Activated CD4-positive, alpha-beta memory T cell treated with anti-CD3 and anti-CD28 coated beads for 36 hours (primary cell): Measurements from ENCODE around the gene TMEM151B. TPM values are rescaled to one million over a fixed set of nuclear protein-coding genes. Genes with fewer than 3 reads are reported as not detected.

Experiments used
- CTCF ChIA-PET: fragments of 350-600 bp; sonication (Branson Sonifier 250); formaldehyde crosslinking; loops from one replicate; lab custom pipeline; 2021; ENCODE audit warnings: antibody characterized with exemption, inconsistent platforms; lab: Charles Lee
- POLR2A ChIA-PET: fragments of 350-600 bp; sonication (Branson Sonifier 250); formaldehyde crosslinking; loops from one replicate; lab custom pipeline; 2021; ENCODE audit warnings: antibody characterized with exemption; lab: Charles Lee
- DNase-seq: peaks from one replicate; pipeline ENCODE4 v3.0.0-alpha.2; 2020
- H3K27ac Mint-ChIP-seq: one replicate; pipeline ENCODE4 v1.8.0; 2021; ENCODE audit warnings: mixed read lengths
- H3K27me3 Mint-ChIP-seq: one replicate; pipeline ENCODE4 v1.8.0; 2021; ENCODE audit warnings: mixed read lengths
- H3K36me3 Mint-ChIP-seq: one replicate; pipeline ENCODE4 v1.8.0; 2021; ENCODE audit warnings: mixed read lengths
- H3K4me1 Mint-ChIP-seq: one replicate; pipeline ENCODE4 v1.8.0; 2021; ENCODE audit warnings: low read depth, mixed read lengths
- H3K4me3 Mint-ChIP-seq: one replicate; pipeline ENCODE4 v1.8.0; 2021; ENCODE audit warnings: mild to moderate bottlenecking, mixed read lengths
- H3K9me3 Mint-ChIP-seq: one replicate; pipeline ENCODE4 v1.8.0; 2021; ENCODE audit warnings: mixed read lengths
- intact Hi-C: fragments of 100-400 bp; cut with micrococcal nuclease; formaldehyde crosslinking; loops from one replicate; pipeline ENCODE4 v1.15.1; 2023
- total RNA-seq, 2 experiments: library from RNA; stranded (reverse); gene quantifications; one replicate each; pipeline ENCODE4 v1.2.3, GENCODE V29; 2021

The TMEM151B gene
- total RNA-seq, 2 experiments from 2014 or later: 0.07 to 0.12 TPM

GRCh38 chr6:44301782-44302564 is 31.7 kb downstream of the TMEM151B start:
- Mint-ChIP-seq H3K4me1 (peaks cover 6% of the 10 kb centered on the region), H3K36me3 (peaks cover 35% of the 10 kb centered on the region), H3K9me3 (no peaks in the 10 kb centered on the region), H3K27me3 (peaks cover 8% of the 10 kb centered on the region), H3K27ac (no peak overlapping the region), H3K4me3 (no peak overlapping the region)
- intact Hi-C loops: no loop called here
- ChIA-PET POLR2A (no interaction called here), CTCF (interaction anchor here (0.6 to 6.2 kb wide), 4 partner anchors 11 to 238 kb away, joined by 3 to 44 read pairs (median 4); partner anchors contain the start of gene AARS2)
- DNase-seq: no peak

DNA sequence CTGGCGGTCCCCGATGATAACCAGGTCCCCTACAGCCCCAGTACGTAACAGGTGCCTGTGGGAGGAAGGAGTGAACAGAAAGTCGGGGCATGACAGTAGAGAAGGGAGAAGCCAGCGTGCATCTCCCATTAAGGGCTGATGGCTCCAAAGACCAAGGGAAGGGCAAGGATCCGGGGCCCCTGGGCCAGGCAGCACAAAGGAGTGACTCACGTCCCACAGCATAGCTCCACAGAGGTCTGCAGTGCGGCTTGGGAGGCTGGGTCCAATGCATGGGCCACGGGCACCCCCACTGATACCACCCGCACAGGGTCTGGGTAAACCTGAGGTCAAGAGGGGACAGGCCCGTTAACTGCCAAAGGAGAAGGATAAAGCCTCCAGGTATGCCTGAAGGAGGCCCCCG is 32.6 kb downstream of the TMEM151B start:
- H3K4me1 Mint-ChIP-seq: peaks cover 3% of the 10 kb centered on the region
- no peaks in the 10 kb centered on the region for H3K9me3 Mint-ChIP-seq
- ChIA-PET POLR2A (no interaction called here), CTCF (interaction anchor here (0.8 to 6.2 kb wide), 5 partner anchors 10 to 36 kb away, joined by 3 to 66 read pairs (median 7); partner anchors contain the start of genes AARS2 and TMEM151B)
- H3K4me3 Mint-ChIP-seq: no peak overlapping the region
- H3K36me3 Mint-ChIP-seq: peaks cover 39% of the 10 kb centered on the region
- no peak overlapping the region for H3K27ac Mint-ChIP-seq
- DNase-seq: no peak
- intact Hi-C loops: no loop called here
- H3K27me3 Mint-ChIP-seq: peaks cover 2% of the 10 kb centered on the region

GRCh38 chr6:44303842-44304241 is 33.6 kb downstream of the TMEM151B start:
- no peaks in the 10 kb centered on the region for H3K9me3 Mint-ChIP-seq
- no peaks in the 10 kb centered on the region for H3K27me3 Mint-ChIP-seq
- H3K27ac Mint-ChIP-seq: no peak overlapping the region
- DNase-seq: no peak
- no peaks in the 10 kb centered on the region for H3K4me1 Mint-ChIP-seq
- intact Hi-C loops: loop anchor here (1.0 kb wide), 2 partner anchors 36 to 132 kb away; no protein-coding TSS in a partner anchor
- CTCF ChIA-PET: interaction anchor here (0.8 to 6.2 kb wide), 9 partner anchors 10 to 81 kb away, joined by 3 to 66 read pairs (median 7); partner anchors contain the start of genes AARS2, SLC29A1 and TMEM151B
- H3K36me3 Mint-ChIP-seq: peaks cover 43% of the 10 kb centered on the region
- no peak overlapping the region for H3K4me3 Mint-ChIP-seq
- POLR2A ChIA-PET: no interaction called here

- CTCF ChIA-PET: interaction anchor here (0.6 to 6.2 kb wide), 23 partner anchors 9 to 208 kb away, joined by 3 to 66 read pairs (median 4); partner anchors contain the start of genes AARS2, SLC29A1 and TMEM151B
- no peaks in the 10 kb centered on the region for H3K9me3 Mint-ChIP-seq
- H3K4me3 Mint-ChIP-seq: no peak overlapping the region
- DNase-seq: peak; percentile 45
- peaks cover 46% of the 10 kb centered on the region for H3K36me3 Mint-ChIP-seq
- intact Hi-C loops: loop anchor here (1.0 kb wide), 2 partner anchors 36 to 132 kb away; no protein-coding TSS in a partner anchor
- no peaks in the 10 kb centered on the region for H3K4me1 Mint-ChIP-seq
- POLR2A ChIA-PET: interaction anchor here (1.6 kb wide), 1 partner anchor 14 kb away, joined by 4 read pairs; no protein-coding TSS in a partner anchor
- H3K27ac Mint-ChIP-seq: no peak overlapping the region
- H3K27me3 Mint-ChIP-seq: no peaks in the 10 kb centered on the region
These were observed 34.3 kb downstream of the TMEM151B start for GRCh38 chr6:44304282-44305199.

GRCh38 chr6:44305200-44305725 is 35.0 kb downstream of the TMEM151B start:
- peaks cover 49% of the 10 kb centered on the region for H3K36me3 Mint-ChIP-seq
- POLR2A ChIA-PET: interaction anchor here (0.9 to 1.6 kb wide), 2 partner anchors 11 to 14 kb away, joined by 3 to 4 read pairs; no protein-coding TSS in a partner anchor

GRCh38 chr6:44306710-44307109 is 36.5 kb downstream of the TMEM151B start:
- H3K4me3 Mint-ChIP-seq: no peak overlapping the region
- no peak for DNase-seq
- H3K27me3 Mint-ChIP-seq: no peaks in the 10 kb centered on the region
- intact Hi-C loops: no loop called here
- CTCF ChIA-PET: interaction anchor here (3.6 to 4.6 kb wide), 2 partner anchors 11 to 39 kb away, joined by 19 to 66 read pairs; partner anchors contain the start of gene TMEM151B
- H3K36me3 Mint-ChIP-seq: peaks cover 46% of the 10 kb centered on the region
- POLR2A ChIA-PET: interaction anchor here (0.5 to 1.6 kb wide), 2 partner anchors 11 to 12 kb away, joined by 3 to 4 read pairs; no protein-coding TSS in a partner anchor
- H3K4me1 Mint-ChIP-seq: peaks cover 5% of the 10 kb centered on the region
- H3K27ac Mint-ChIP-seq: no peak overlapping the region
- no peaks in the 10 kb centered on the region for H3K9me3 Mint-ChIP-seq

More at GRCh38 chr6:44305200-44305725, 35.0 kb downstream of the TMEM151B start:
- H3K9me3 Mint-ChIP-seq: no peaks in the 10 kb centered on the region
- no peak overlapping the region for H3K27ac Mint-ChIP-seq
- H3K4me3 Mint-ChIP-seq: no peak overlapping the region
- DNase-seq: no peak
- CTCF ChIA-PET: interaction anchor here (0.6 to 6.2 kb wide), 22 partner anchors 8 to 209 kb away, joined by 3 to 66 read pairs (median 4); partner anchors contain the start of genes AARS2 and TMEM151B
- intact Hi-C loops: no loop called here
- no peaks in the 10 kb centered on the region for H3K4me1 Mint-ChIP-seq
- H3K27me3 Mint-ChIP-seq: no peaks in the 10 kb centered on the region

- Mint-ChIP-seq H3K4me3 (no peak overlapping the region), H3K27me3 (no peaks in the 10 kb centered on the region), H3K4me1 (peaks cover 10% of the 10 kb centered on the region), H3K9me3 (no peaks in the 10 kb centered on the region), H3K27ac (no peak overlapping the region), H3K36me3 (peaks cover 42% of the 10 kb centered on the region)
- CTCF ChIA-PET: interaction anchor here (0.6 to 4.6 kb wide), 4 partner anchors 11 to 571 kb away, joined by 3 to 66 read pairs (median 11); partner anchors contain the start of gene TMEM151B
- POLR2A ChIA-PET: interaction anchor here (0.5 kb wide), 1 partner anchor 10 kb away, joined by 3 read pairs; no protein-coding TSS in a partner anchor
- DNase-seq: no peak
- intact Hi-C loops: no loop called here
These were observed 37.0 kb downstream of the TMEM151B start for GRCh38 chr6:44307217-44307616.

DNA sequence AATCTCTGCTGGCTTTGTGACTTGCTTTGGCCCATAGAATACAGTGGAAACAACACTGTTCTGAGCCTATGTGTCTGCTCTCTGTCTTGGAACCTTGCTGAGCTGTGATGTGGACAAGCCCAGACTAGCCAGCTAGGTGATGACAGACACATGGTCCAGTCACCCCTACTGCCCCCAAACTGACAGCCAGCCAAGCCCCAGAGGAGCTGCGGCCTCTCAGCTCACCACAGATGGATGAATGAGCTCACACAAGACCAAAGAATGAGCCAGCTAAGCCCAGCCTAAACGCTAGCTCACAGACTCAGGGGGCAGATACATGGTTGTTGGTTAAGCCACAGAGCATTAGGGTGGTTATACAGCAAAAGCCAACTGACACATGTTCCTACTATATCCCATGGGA is 38.8 kb downstream of the TMEM151B start:
- CTCF ChIA-PET: interaction anchor here (1.6 to 1.9 kb wide), 3 partner anchors 29 to 137 kb away, joined by 4 to 10 read pairs (median 6); no protein-coding TSS in a partner anchor
- POLR2A ChIA-PET: interaction anchor here (1.0 kb wide), 1 partner anchor 8 kb away, joined by 3 read pairs; no protein-coding TSS in a partner anchor
- no peak overlapping the region for H3K27ac Mint-ChIP-seq
- peaks cover 20% of the 10 kb centered on the region for H3K4me1 Mint-ChIP-seq
- H3K4me3 Mint-ChIP-seq: no peak overlapping the region
- peaks cover 31% of the 10 kb centered on the region for H3K36me3 Mint-ChIP-seq
- H3K9me3 Mint-ChIP-seq: no peaks in the 10 kb centered on the region
- DNase-seq: no peak
- intact Hi-C loops: no loop called here
- no peaks in the 10 kb centered on the region for H3K27me3 Mint-ChIP-seq

DNA sequence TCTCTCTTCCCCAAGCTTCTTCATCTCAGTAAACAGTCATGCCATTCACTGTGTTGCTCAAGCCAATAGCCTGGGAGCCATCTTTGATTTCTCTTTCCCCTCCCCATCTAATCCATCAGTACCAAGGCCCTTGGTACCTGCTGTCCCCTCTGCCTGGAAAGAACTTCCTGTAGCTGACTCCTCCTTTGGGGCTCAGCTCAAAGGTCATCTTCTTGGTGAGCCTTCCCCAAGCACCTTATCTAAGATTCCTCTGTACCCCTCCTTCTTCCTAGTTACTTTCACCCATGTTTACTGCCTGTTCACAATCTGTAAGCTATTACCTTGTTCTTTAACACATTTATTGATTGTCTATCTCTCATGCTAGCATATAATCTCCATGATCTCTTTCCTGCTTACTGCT is 39.4 kb downstream of the TMEM151B start:
- peaks cover 31% of the 10 kb centered on the region for H3K36me3 Mint-ChIP-seq
- peaks cover 20% of the 10 kb centered on the region for H3K4me1 Mint-ChIP-seq
- no peaks in the 10 kb centered on the region for H3K9me3 Mint-ChIP-seq
- no peak for DNase-seq
- CTCF ChIA-PET: interaction anchor here (1.6 to 1.9 kb wide), 3 partner anchors 29 to 137 kb away, joined by 4 to 10 read pairs (median 6); no protein-coding TSS in a partner anchor
- no peak overlapping the region for H3K4me3 Mint-ChIP-seq
- intact Hi-C loops: no loop called here
- H3K27ac Mint-ChIP-seq: no peak overlapping the region
- POLR2A ChIA-PET: interaction anchor here (1.0 kb wide), 1 partner anchor 9 kb away, joined by 3 read pairs; no protein-coding TSS in a partner anchor
- H3K27me3 Mint-ChIP-seq: no peaks in the 10 kb centered on the region

DNA sequence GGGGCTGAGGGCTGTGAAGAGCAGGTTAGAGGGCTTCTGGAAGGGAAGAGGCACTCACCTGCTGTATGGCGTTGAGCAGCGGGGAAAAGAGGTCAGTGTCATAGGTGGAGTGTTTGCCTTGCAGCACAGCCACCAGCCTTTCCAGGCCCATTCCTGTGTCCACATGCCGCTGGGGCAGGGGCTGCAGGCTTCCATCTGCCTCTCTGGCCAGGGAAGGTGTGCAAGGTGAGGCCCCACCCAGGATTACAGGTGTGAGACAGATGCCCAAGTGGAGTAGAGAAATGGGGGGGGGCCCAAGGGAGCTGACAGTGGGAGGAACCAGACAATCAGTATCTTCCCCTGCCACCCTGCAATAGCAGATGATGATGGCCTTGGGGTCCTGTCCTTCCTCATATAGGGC is 40.0 kb downstream of the TMEM151B start:
- intact Hi-C loops: no loop called here
- DNase-seq: no peak
- H3K4me3 Mint-ChIP-seq: no peak overlapping the region
- H3K27ac Mint-ChIP-seq: no peak overlapping the region
- H3K9me3 Mint-ChIP-seq: no peaks in the 10 kb centered on the region
- ChIA-PET CTCF (interaction anchor here (1.3 to 1.9 kb wide), 4 partner anchors 28 to 214 kb away, joined by 3 to 10 read pairs (median 5); no protein-coding TSS in a partner anchor), POLR2A (no interaction called here)
- H3K36me3 Mint-ChIP-seq: peaks cover 31% of the 10 kb centered on the region
- no peaks in the 10 kb centered on the region for H3K27me3 Mint-ChIP-seq
- H3K4me1 Mint-ChIP-seq: peaks cover 20% of the 10 kb centered on the region
